Measurements from ENCODE around the gene MRPL52. TPM values are rescaled to one million over a fixed set of nuclear protein-coding genes. Genes with fewer than 3 reads are reported as not detected.

The MRPL52 gene
- total and polyA plus RNA-seq, 2 of the 13 experiments (the other 11 are each of a cell fraction or from before 2014, with no cell fraction given): 118 to 329 TPM

DNA sequence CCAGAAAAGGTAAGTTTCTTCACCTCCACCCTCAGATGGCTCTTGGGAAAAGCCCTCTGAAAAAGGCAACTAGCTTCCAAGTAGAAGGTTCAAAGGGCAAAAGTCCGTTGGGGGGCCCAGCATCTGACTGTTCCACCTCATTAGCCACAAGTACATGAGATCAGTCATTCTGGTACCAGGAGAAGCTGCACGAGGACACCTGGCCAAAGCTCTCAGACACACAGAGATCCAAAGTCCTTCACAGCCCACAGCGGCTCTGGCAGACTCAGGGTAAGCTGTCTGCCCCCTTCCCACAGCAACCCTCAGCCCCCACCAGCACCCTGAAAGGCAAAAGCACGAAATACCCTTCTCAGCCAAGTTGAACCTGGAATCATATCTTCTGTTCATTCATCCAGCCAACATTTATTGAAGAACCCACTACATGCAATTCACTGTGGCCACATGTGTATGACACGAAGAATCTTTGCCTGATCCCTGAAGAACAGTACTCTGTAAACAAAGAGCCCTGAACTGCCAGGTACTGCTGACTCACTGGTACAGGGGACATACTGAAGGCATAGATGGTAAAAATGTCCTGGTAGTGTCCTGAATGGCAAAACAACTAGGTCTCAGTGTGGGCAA lies 33.5 kb upstream of the MRPL52 start (continued):
- TF ChIP-seq, protein P1, sequence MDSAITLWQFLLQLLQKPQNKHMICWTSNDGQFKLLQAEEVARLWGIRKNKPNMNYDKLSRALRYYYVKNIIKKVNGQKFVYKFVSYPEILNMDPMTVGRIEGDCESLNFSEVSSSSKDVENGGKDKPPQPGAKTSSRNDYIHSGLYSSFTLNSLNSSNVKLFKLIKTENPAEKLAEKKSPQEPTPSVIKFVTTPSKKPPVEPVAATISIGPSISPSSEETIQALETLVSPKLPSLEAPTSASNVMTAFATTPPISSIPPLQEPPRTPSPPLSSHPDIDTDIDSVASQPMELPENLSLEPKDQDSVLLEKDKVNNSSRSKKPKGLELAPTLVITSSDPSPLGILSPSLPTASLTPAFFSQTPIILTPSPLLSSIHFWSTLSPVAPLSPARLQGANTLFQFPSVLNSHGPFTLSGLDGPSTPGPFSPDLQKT (CRISPR knock-in tag; IDR thresholded peaks at IDR 0.05; ENCODE audit: borderline replicate concordance): no peak
- TF ChIP-seq SAFB2 (CRISPR knock-in tag; IDR thresholded peaks at IDR 0.05; ENCODE audit: borderline replicate concordance, low read depth) (no peak), ZNF629 (CRISPR knock-in tag; conservative IDR thresholded peaks at IDR 0.05) (no peak), ZNF101 (CRISPR knock-in tag; IDR thresholded peaks at IDR 0.05; ENCODE audit: borderline replicate concordance, low read depth) (no peak), ZNF335 (CRISPR knock-in tag; IDR thresholded peaks at IDR 0.05) (peak; percentile 39; the same call in 1 of the 2 replicates), ZNF616 (CRISPR knock-in tag; IDR thresholded peaks at IDR 0.05; ENCODE audit: low read depth) (no peak), ZNF441 (CRISPR knock-in tag; IDR thresholded peaks at IDR 0.05; ENCODE audit: borderline replicate concordance) (no peak), ZFP82 (CRISPR knock-in tag; IDR thresholded peaks at IDR 0.05; ENCODE audit: borderline replicate concordance) (no peak), ZNF121 (CRISPR knock-in tag; IDR thresholded peaks at IDR 0.05) (no peak; the same call in 1 of the 2 replicates), ZNF530 (CRISPR knock-in tag; IDR thresholded peaks at IDR 0.05; ENCODE audit: low read depth) (no peak), LCORL (IDR thresholded peaks at IDR 0.05) (no peak), LCORL (CRISPR knock-in tag; IDR thresholded peaks at IDR 0.05) (no peak), GLI4 (CRISPR knock-in tag; IDR thresholded peaks at IDR 0.05; ENCODE audit: borderline replicate concordance) (no peak), SMAD1 (CRISPR knock-in tag; IDR thresholded peaks at IDR 0.05; ENCODE audit: borderline replicate concordance, low read depth) (no peak), SRF (IDR thresholded peaks at IDR 0.05; ENCODE audit: low read depth, low read length) (no peak), ZNF17 (CRISPR knock-in tag; IDR thresholded peaks at IDR 0.05) (no peak), YEATS2 (CRISPR knock-in tag; IDR thresholded peaks at IDR 0.05; ENCODE audit: borderline replicate concordance) (peak; percentile 40; the same call in 1 of the 2 replicates), TCF12 (IDR thresholded peaks at IDR 0.05) (no peak), TCF12 (CRISPR knock-in tag; IDR thresholded peaks at IDR 0.05) (no peak), ZNF567 (CRISPR knock-in tag; IDR thresholded peaks at IDR 0.05; ENCODE audit: borderline replicate concordance) (no peak)
- TF ChIP-seq, protein P2, sequence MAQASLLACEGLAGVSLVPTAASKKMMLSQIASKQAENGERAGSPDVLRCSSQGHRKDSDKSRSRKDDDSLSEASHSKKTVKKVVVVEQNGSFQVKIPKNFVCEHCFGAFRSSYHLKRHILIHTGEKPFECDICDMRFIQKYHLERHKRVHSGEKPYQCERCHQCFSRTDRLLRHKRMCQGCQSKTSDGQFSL (CRISPR knock-in tag; IDR thresholded peaks at IDR 0.05): no peak
- TF ChIP-seq, protein P3, sequence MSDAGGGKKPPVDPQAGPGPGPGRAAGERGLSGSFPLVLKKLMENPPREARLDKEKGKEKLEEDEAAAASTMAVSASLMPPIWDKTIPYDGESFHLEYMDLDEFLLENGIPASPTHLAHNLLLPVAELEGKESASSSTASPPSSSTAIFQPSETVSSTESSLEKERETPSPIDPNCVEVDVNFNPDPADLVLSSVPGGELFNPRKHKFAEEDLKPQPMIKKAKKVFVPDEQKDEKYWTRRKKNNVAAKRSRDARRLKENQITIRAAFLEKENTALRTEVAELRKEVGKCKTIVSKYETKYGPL (CRISPR knock-in tag; IDR thresholded peaks at IDR 0.05): no peak
- TF ChIP-seq, protein P4, sequence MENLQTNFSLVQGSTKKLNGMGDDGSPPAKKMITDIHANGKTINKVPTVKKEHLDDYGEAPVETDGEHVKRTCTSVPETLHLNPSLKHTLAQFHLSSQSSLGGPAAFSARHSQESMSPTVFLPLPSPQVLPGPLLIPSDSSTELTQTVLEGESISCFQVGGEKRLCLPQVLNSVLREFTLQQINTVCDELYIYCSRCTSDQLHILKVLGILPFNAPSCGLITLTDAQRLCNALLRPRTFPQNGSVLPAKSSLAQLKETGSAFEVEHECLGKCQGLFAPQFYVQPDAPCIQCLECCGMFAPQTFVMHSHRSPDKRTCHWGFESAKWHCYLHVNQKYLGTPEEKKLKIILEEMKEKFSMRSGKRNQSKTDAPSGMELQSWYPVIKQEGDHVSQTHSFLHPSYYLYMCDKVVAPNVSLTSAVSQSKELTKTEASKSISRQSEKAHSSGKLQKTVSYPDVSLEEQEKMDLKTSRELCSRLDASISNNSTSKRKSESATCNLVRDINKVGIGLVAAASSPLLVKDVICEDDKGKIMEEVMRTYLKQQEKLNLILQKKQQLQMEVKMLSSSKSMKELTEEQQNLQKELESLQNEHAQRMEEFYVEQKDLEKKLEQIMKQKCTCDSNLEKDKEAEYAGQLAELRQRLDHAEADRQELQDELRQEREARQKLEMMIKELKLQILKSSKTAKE (CRISPR knock-in tag; IDR thresholded peaks at IDR 0.05; ENCODE audit: borderline replicate concordance): 0 out of 2 replicates have a peak, but pooled peaks have one; percentile 65
- TF ChIP-seq, protein P5, sequence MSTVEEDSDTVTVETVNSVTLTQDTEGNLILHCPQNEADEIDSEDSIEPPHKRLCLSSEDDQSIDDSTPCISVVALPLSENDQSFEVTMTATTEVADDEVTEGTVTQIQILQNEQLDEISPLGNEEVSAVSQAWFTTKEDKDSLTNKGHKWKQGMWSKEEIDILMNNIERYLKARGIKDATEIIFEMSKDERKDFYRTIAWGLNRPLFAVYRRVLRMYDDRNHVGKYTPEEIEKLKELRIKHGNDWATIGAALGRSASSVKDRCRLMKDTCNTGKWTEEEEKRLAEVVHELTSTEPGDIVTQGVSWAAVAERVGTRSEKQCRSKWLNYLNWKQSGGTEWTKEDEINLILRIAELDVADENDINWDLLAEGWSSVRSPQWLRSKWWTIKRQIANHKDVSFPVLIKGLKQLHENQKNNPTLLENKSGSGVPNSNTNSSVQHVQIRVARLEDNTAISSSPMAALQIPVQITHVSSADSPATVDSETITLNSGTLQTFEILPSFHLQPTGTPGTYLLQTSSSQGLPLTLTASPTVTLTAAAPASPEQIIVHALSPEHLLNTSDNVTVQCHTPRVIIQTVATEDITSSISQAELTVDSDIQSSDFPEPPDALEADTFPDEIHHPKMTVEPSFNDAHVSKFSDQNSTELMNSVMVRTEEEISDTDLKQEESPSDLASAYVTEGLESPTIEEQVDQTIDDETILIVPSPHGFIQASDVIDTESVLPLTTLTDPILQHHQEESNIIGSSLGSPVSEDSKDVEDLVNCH (CRISPR knock-in tag; IDR thresholded peaks at IDR 0.05): no peak

Measured in HepG2 (cell line).